SU-DHL-6 (cell line): ENCODE data around the gene PPFIA4.

Source experiments
- CTCF ChIP-seq: fragments of 200-600 bp; sonication (generic); IDR thresholded peaks from one replicate; pipeline ENCODE4 v1.5.1; 2017; ENCODE audit warnings: antibody characterized with exemption, mild to moderate bottlenecking, low read length, moderate library complexity; ENCODE audit not compliant: insufficient read depth, poor library complexity, severe bottlenecking
- EZH2phosphoT487 ChIP-seq: fragments of 200-600 bp; sonication (generic), shearing (Covaris generic); conservative IDR thresholded peaks from 2 replicates; pipeline ENCODE4 v1.6.1; 2018; ENCODE audit warnings: mild to moderate bottlenecking, antibody characterized with exemption, low read length, moderate library complexity, mixed read lengths

DNA sequence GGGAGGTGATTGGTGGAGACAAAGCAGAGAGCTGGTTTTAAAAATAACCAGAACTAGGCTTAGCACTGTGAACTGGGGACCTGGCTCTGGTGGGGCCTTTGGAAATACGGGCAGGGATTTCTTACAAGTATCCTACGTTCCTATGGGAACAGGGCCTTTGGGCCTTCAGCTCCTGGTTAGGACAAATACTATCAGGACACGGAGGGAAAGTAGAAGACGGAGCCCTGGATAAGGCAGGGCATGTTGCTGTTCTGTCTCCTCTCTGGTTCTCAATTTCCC, 64.8 kb downstream of the PPFIA4 start:
- TF ChIP-seq CTCF = no peak
- no peak for TF ChIP-seq EZH2phosphoT487
